Activated CD8-positive, alpha-beta memory T cell treated with anti-CD3 and anti-CD28 coated beads, Interleukin-2, amount 50 U/mL, for 4 hours (primary cell): ENCODE measurements around the gene WASF1.
"Not testable (repeated sequence)": the region's sequence is repeated elsewhere in the genome, so short reads cannot be mapped to it uniquely, and the experiment has no call there.

Experiments
- DNase-seq: peaks from one replicate; pipeline ENCODE4 v3.0.0-alpha.2; 2020

Gene WASF1

DNA sequence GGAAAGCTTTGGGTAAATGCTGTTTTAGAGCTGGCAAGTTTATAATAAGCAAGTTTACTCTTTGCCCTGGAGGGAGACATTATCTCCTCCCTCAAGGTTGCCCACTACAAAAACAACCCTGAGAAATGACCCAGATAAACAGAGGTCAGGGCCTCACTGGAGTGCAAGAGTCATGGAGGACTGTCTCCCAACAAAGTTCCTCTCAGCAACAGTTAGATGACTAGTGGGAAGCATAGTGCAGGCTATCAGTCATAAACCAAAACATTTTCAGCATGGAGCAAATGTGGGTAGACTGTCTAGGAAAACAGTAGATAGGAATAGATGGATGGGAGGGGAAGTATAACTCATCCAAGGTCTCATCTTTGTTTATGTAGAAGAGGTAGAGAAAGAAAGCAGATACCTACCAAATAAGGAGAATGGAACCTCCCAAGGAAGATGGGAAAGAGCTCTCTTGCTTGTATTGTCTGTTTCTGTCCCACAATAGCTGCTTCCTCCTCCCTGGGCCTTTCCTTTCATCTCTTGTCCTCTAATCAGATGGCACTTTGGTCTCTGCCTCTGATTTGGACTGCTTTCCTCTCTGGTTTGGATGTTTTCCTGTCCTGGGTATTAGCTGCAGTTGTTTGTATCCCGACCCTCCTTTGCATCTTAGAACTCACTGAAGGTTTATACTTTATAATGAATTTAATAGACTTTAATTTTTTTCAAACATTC, 95.4 kb downstream of the WASF1 start:
- DNase-seq: no peak

- DNase-seq: no peak
Measured at GRCh38 chr6:110075406-110075805, 104.1 kb downstream of the WASF1 start.

DNA sequence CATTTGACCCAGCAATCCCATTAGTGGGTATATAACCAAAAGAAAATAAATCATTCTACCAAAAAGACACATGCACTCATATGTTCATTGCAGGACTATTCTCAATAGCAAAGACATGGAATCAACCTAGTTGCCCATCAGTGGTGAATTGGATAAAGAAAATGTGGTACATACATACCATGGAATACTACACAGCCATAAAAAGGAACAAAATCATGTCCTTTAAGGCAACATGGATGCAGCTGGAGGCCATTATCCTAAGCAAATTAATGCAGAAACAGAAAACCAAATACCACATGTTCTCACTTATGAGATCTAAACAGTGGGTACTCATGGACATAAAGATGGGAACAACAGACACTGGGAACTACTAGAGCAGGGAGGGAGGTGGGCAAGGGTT, 106.0 kb downstream of the WASF1 start:
- DNase-seq: not testable (repeated sequence)

DNA sequence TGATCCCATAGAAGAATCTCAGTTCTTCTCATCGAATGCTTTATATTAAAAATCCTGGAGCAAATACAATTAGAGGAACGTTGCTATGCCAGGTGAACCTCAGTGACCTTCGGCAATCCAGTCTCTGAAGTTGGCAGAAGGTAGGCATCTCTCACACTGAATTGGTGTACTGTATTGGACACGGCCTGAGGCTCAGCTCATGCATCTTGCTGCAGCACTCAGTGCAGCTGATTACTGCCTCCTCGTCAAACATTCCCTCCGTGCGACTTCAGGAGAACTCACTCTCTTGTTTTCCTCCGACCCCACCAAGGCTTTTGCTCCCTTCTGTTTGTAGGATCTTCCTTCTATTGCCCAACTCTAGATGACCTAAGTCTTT, 110.9 kb downstream of the WASF1 start:
- no peak for DNase-seq

- no peak for DNase-seq
Measured at GRCh38 chr6:110067837-110068591, 111.5 kb downstream of the WASF1 start.

DNA sequence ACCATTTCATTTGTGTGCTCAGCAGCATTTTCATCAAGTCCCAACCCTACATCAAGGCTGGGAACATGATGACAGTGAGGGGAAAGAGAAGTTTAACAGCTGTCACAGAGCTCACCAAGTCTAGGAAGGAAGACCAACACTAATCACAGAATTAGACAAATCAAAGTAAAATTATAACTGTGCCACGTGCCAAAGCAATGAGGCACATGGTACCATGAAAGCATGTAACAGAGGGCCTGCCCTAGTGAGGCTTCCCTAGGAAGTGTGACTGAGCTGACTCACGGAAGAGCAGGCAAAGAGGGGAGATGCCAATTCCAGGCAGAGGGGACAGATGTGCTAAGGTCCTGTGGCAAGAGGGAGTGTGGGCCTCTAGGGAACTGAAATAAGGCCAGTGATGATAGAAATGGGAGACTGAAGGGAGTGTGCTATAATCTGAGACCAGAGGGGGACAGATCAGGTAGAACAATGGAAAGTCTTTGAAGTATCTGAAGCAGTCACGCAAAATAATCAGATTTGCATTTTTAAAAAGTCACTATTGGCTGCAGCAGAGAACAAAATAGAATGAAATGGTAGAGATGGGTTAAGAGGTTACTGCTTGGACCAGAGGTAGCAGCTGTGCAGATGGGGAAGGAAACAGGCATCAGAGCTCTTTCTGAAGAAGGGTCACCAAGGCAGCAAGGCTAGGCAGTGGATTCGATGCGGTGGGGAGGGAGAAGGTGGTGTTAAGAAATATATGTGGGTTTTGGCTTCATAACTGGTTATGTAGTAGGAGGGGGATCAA, 114.5 kb downstream of the WASF1 start:
- DNase-seq: no peak

DNA sequence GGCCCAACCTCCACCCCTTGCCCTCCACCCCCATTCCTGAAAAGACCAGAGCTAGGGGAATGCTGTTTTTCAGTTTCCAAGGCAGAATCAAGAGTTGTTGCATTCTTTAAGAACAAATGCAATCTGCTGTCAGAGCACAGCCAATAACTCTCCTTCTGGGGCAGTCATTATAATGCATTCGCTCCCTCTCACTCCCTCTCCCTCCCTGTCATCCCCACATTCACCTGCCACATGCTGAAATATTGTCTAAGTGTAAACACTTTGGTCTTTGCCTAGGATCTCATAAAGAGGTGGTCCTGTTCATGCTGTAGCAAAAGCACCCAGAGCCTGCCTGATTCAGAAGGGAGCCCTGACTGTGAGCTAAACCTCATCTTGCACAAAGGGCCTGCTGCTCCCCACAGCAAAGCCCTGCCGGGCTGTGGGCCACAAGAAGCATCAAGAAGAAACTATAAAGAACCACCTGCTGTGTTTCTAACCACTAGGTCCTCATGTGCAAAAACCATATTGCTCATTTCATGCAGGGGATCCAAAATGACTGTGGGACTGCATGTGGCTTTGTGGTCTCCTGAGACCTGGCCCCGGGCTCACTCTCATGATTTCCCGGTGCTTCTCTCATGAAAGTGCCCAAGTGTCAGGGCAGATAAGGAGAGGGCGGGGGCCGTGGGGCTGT, 115.7 kb downstream of the WASF1 start:
- DNase-seq: no peak

GRCh38 chr6:110055387-110055735, 124.1 kb downstream of the WASF1 start:
- DNase-seq: no peak

DNA sequence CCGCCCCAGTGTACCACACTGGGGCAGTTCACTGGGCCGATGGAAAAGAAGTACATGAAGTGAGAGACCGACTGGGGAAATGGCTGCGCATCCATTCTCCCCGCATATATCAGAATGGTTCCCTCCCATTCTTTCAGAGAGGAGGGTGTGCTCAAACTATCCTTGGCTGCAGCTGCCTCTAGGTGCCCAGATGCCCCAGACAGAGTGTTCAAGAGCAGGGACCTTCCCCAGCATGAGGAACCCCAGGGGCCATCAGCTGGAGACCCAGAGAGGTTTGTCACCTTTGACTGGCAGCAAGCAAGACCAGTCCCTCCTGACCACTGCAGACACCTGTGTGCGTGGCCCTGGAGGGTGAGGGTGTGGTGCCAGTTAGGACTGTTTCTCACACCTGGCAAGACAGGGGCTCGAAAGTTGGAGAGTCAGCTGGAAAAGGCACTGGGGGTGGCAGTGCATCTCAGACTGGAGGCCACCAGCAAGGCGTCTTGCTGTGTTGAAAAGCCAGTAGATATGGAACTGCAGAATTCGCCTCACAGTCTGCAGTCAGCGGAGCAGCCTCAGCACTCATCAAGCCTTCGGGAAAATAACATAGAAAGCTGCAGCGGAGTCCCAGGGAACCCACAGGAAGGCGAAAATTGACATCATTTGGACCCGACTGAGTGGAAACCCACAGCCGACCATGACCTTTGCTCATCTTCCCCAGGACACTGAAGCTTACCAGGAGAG, 124.6 kb downstream of the WASF1 start:
- DNase-seq: no peak

DNA sequence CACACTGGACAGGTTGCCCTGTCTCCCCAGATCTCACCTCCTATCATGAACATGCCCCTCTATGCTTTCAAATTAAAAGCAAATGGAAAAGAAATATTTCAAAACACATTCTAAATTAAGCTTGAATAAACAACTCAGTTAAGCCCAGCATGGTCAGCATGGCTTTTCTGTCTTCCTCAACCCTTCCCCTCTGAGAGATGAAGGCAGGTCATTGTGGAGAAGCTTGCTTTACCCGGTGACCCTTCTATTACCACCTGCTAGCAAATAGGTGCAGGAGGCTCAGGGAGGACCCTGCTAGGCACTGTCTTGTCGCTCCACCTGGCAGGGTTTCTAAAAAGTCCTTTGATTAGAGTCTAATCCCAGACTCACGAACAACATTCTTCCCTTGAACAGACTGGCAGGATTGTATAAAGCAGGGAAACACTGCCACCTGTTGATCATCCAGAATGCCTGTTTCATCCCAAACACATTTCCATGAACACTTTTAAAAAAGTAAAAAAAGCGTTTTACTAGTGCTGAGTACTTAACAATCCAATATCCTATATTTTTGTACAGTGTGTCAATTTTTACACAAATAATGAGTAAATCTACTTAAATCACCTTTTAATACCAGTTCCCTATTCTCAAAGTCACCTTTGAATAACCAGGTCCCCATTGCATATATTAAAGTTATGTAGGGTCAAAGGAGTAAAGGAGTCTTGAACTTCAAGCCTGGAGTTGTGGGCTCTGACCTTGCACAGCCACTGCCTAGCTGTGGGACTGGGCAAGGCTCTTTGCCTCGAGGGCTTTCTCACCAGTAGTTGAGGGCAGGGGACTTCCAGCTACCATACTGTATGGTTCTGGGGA, 125.9 kb downstream of the WASF1 start:
- DNase-seq: no peak

DNA sequence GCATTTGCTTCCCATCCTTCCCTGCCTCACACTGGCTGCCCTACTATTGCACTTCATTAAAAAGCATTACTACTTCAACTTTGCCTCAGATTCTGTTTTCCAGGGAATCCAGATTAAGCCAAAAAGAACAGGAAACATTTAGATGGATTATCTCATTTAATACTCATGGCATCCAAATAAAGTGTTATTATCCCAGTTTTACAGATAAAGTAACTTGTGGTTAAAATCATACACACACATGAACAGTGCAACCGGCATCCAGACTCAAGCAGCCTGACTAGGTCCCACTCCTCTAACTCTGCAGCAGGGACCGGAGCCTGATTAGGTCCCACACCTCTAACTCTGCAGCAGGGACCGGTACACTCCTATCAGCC, 129.0 kb downstream of the WASF1 start:
- no peak for DNase-seq
